ENCODE measurements around the gene IRF2.
"Not testable (repeated sequence)": the region's sequence is repeated elsewhere in the genome, so short reads cannot be mapped to it uniquely, and the experiment has no call there.

Gene IRF2

DNA sequence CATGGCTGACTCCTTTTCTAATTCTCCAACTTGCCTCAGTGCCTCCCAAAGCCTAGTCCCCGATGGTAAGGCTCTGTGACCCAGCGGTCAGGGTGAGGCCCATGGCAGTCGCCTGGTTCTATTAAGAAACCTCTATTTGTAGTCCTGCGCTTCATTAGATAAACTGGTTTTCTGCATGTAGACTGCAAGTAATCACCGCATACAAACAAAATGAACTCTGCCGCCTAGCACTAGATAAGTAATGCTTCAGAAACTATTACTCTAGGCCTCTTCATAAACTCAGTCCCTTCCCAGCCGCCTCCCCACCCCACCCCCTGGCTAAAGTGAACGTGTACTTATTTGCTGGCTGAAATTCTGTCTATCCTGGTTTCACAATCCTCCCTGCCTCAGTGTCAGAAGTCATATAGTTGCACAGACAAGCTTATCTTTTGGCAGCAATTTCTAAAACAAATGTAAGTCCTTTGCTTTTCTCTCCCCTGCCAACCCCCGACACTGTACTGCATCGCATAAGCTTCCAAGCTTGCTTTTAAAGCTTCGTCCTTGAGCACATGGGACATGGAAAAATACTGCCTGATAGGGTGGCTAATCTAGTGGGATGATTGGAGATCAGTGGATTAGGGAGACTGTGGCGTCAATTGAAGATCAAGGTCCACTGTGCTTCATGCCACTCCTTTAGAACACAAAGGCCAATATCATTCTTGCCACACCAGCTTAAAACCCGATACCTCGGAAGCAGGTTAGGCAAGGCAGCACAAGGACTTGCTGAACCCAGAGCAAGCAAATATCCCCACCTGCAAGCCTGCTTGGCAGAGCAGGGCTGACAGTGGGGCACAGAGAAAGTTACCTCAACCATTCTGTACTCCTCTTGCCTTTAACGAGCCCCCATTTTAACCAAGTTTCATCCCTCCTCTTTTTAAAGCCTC lies 125.8 kb downstream of the IRF2 start:
- Histone ChIP-seq H3K9ac (peak overlapping the region; percentile 46; the same call in 1 of the 2 replicates), H3K4me3 (IDR thresholded peaks at IDR 0.05; ENCODE audit: insufficient read depth, low read depth, low read length) (no peak overlapping the region), H3K4me2 (peak overlapping the region; percentile 73)

DNA sequence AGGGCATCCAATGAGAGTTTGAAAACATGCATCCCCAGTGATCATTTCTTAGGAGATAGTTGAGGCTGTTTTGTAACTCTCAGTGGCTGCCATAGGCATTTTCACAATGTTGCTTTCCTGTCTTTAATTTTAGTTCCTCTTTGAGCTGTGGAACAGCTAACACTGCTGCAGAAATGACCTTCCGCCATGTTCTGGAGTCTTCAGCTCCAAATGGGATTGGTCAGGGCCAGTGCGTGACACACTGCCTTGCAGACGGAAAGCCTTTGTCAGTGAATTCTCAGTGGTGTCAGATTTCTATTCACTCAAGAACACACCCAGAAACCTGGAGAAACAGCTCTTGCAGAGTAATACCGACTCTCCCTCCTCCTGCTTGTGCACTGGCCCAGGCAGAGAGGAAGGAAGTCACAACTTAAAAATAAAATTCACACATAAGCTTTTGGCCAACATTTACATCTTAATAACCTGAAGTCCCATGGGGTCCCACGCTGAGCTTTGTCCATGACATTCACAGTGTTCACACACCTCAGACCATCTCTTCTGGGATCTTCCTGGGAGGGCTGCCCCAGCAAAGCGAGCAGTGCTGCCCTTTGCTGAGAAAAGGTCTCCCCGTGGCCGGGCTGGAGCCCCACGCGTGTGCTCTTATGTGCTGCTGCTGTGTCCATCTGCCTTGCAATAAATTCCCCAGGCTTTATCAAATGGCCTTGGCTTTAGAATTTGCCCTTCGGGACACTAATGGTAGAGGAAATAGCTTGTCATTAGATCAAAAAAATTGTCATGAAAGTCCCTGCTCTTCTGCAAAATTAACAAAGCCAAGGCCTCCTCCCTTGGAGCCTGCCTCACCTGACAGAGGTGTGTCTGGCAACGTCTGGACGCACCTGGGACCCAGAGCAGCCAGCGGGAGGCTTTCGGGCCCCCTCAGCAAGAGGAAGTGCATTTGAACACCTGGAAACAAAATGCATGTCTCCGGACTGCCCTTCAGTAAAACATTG lies 126.8 kb downstream of the IRF2 start:
- no peak overlapping the region for H3K4me3 ChIP-seq (IDR thresholded peaks at IDR 0.05; ENCODE audit: insufficient read depth, low read depth, low read length)
- peak overlapping the region; percentile 46 for H3K9ac ChIP-seq

More for the DNA sequence above, 125.8 kb downstream of the IRF2 start:
- TF ChIP-seq, protein P1, sequence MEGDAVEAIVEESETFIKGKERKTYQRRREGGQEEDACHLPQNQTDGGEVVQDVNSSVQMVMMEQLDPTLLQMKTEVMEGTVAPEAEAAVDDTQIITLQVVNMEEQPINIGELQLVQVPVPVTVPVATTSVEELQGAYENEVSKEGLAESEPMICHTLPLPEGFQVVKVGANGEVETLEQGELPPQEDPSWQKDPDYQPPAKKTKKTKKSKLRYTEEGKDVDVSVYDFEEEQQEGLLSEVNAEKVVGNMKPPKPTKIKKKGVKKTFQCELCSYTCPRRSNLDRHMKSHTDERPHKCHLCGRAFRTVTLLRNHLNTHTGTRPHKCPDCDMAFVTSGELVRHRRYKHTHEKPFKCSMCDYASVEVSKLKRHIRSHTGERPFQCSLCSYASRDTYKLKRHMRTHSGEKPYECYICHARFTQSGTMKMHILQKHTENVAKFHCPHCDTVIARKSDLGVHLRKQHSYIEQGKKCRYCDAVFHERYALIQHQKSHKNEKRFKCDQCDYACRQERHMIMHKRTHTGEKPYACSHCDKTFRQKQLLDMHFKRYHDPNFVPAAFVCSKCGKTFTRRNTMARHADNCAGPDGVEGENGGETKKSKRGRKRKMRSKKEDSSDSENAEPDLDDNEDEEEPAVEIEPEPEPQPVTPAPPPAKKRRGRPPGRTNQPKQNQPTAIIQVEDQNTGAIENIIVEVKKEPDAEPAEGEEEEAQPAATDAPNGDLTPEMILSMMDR (conservative IDR thresholded peaks at IDR 0.05; ENCODE audit: low read depth, low read length): no peak
- Histone ChIP-seq H3K36me3 (ENCODE audit: insufficient read depth) (no peaks in the 10 kb centered on the region), H3K4me1 (ENCODE audit: low read depth, poor library complexity, severe bottlenecking) (peaks cover 73% of the 10 kb centered on the region), H2AFZ (ENCODE audit: low read depth) (no peak overlapping the region), H4K20me1 (ENCODE audit: insufficient read depth) (no peaks in the 10 kb centered on the region), H3K79me2 (ENCODE audit: insufficient read depth, low read depth) (peaks cover 37% of the 10 kb centered on the region), H3K27me3 (ENCODE audit: insufficient read depth, low read depth) (no peaks in the 10 kb centered on the region), H3K27ac (peak overlapping the region; percentile 84)

DNA sequence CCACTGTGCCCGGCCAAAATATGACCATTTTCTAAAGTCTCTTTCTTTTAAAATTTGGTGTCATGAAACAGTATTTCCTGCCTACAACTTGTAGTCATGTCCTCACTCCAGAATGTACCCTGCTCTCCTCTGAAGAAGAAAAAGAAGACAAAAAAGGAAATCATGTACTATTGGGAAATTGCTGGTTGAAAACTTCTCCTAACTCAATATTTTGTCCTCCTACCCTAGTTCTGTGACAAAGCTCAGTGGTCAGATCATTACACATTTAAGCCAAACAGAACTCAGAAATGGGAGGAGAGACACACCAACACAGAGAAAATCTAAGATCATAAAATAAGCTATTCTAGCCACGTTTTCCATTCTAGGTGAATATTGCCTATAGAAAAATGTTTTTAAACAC lies 127.7 kb downstream of the IRF2 start:
- Histone ChIP-seq H3K4me3 (IDR thresholded peaks at IDR 0.05; ENCODE audit: insufficient read depth, low read depth, low read length) (no peak overlapping the region), H2AFZ (ENCODE audit: low read depth) (peak overlapping the region; percentile 29; the same call in 1 of the 2 replicates), H3K27me3 (ENCODE audit: insufficient read depth, low read depth) (no peaks in the 10 kb centered on the region), H3K4me1 (ENCODE audit: low read depth, poor library complexity, severe bottlenecking) (peaks cover 83% of the 10 kb centered on the region), H3K36me3 (ENCODE audit: insufficient read depth) (no peaks in the 10 kb centered on the region), H3K27ac (peak overlapping the region; percentile 84), H3K4me2 (peak overlapping the region; percentile 73), H3K79me2 (ENCODE audit: insufficient read depth, low read depth) (peaks cover 23% of the 10 kb centered on the region), H3K9ac (peak overlapping the region; percentile 46; the same call in 1 of the 2 replicates), H4K20me1 (ENCODE audit: insufficient read depth) (no peaks in the 10 kb centered on the region)
- TF ChIP-seq, protein P1 (conservative IDR thresholded peaks at IDR 0.05; ENCODE audit: low read depth, low read length): no peak

More for the DNA sequence above, 126.8 kb downstream of the IRF2 start:
- no peaks in the 10 kb centered on the region for H3K36me3 ChIP-seq (ENCODE audit: insufficient read depth)
- TF ChIP-seq, protein P1 (conservative IDR thresholded peaks at IDR 0.05; ENCODE audit: low read depth, low read length): no peak
- peak overlapping the region; percentile 84 for H3K27ac ChIP-seq
- no peaks in the 10 kb centered on the region for H3K27me3 ChIP-seq (ENCODE audit: insufficient read depth, low read depth)
- peaks cover 77% of the 10 kb centered on the region for H3K4me1 ChIP-seq (ENCODE audit: low read depth, poor library complexity, severe bottlenecking)
- H3K4me2 ChIP-seq: peak overlapping the region; percentile 73
- H4K20me1 ChIP-seq (ENCODE audit: insufficient read depth): no peaks in the 10 kb centered on the region
- peaks cover 31% of the 10 kb centered on the region for H3K79me2 ChIP-seq (ENCODE audit: insufficient read depth, low read depth)
- H2AFZ ChIP-seq (ENCODE audit: low read depth): peak overlapping the region; percentile 29; the same call in 1 of the 2 replicates

DNA sequence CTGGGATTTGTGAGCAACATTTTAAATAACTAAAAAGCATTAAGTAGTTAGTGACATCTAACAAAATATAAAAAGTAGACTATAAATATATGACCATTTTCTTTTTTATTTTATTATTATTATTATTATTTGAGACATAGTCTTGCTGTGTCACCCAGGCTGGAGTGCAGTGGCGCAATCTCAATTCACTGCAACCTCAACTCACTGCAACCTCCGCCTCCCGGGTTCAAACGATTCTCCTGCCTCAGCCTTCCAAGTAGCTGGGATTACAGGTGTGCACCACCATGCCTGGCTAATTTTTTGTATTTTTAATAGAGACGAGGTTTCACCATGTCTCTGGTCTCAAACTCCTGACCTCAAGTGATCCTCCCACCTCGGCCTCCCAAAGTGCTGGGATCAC lies 128.1 kb downstream of the IRF2 start:
- Histone ChIP-seq H3K4me1 (ENCODE audit: low read depth, poor library complexity, severe bottlenecking) (peaks cover 84% of the 10 kb centered on the region), H3K27ac (peak overlapping the region; percentile 84), H3K4me2 (peak overlapping the region; percentile 99; the same call in 1 of the 2 replicates), H3K79me2 (ENCODE audit: insufficient read depth, low read depth) (peaks cover 19% of the 10 kb centered on the region)
- not testable (repeated sequence) for H3K36me3 ChIP-seq (ENCODE audit: insufficient read depth); H3K27me3 ChIP-seq (ENCODE audit: insufficient read depth, low read depth); H2AFZ ChIP-seq (ENCODE audit: low read depth); H4K20me1 ChIP-seq (ENCODE audit: insufficient read depth); H3K9ac ChIP-seq; H3K4me3 ChIP-seq (IDR thresholded peaks at IDR 0.05; ENCODE audit: insufficient read depth, low read depth, low read length)
